Measurements from ENCODE around the gene NACC2. TPM values are rescaled to one million over a fixed set of nuclear protein-coding genes. Genes with fewer than 3 reads are reported as not detected.

The NACC2 gene
- total and polyA plus RNA-seq, 2 experiments from 2014 or later = 3.8 to 20.8 TPM

DNA sequence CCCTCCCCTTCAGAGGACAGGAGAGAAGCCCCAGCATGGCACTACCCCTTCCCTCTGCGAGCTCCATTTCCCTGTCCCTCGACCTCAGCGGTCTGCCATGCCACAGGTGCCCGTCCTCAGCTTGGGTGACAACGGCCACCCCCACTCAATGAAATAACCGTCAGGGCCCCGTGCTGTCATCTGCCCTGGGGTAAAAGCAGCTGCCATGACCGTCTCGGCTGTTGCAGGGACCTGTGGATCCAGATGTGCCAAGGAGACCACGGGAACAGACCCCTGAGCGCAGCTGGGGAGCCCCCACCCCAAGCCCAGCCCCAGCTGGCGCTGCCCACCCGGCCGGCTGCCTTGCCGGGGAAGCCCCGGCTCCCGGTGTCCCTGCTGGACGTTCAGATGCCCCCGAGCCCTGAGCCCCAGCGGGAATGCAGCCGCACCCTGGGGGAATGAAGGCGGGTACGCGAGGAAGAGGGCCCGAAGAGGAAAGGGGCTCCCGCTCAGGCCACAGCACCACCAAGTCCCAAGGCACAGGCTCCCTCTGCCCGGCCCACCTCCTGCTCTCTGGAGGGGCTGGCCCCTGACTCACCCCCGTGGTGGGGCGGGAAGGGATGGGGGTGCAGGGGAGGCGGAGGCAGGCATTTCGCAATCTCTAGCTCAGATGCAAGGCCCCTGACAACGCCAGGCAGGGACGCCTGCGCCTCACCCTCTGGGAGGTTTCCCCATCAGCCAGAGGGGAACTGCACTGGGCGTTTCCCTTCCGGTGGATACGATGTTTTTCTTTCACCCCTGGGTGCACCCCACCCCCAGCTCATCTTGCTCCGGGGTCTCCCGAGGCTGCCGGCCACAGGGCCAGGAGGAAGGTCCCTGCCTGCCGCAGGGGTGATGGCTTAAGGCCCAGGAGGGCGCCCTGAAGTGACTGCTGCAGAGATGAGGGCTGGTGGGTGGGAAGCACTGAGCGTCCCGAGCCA is 49.2 kb downstream of the NACC2 start:
- Histone ChIP-seq H3K27me3 (ENCODE audit: insufficient read depth) (no peaks in the 10 kb centered on the region; the same call in 1 of the 2 replicates), H3K4me1 (ENCODE audit: insufficient read depth) (no peaks in the 10 kb centered on the region), H2AFZ (no peak overlapping the region), H3K9me2 (ENCODE audit: insufficient read depth) (no peaks in the 10 kb centered on the region), H3K79me2 (replicated peaks; ENCODE audit: insufficient read depth) (peaks cover 2% of the 10 kb centered on the region; the same call in 1 of the 2 replicates), H4K20me1 (replicated peaks; ENCODE audit: insufficient read depth) (no peaks in the 10 kb centered on the region; the same call in 1 of the 2 replicates), H3K4me2 (no peak overlapping the region), H3K36me3 (ENCODE audit: insufficient read depth) (no peaks in the 10 kb centered on the region), H3K4me3 (no peak overlapping the region), H3K27ac (ENCODE audit: low read depth) (no peak overlapping the region), H3F3A (replicated peaks; ENCODE audit: low read depth) (no peaks in the 10 kb centered on the region)
- H3K27ac Mint-ChIP-seq = no peak overlapping the region
- peaks cover 15% of the 10 kb centered on the region for H3K4me1 Mint-ChIP-seq
- no peak overlapping the region for H3K4me3 Mint-ChIP-seq
- peaks cover 8% of the 10 kb centered on the region for H3K27me3 Mint-ChIP-seq (ENCODE audit: insufficient read depth, low read depth, poor library complexity)
- no peak for ATAC-seq
- H3K9me3 Mint-ChIP-seq = no peaks in the 10 kb centered on the region
- no peaks in the 10 kb centered on the region for H3K36me3 Mint-ChIP-seq (ENCODE audit: low read depth)
- no peak for DNase-seq (ENCODE audit: low spot score)
- TF ChIP-seq REST (IDR thresholded peaks at IDR 0.05; ENCODE audit: unreplicated experiment) (no peak), ZNF114 (CRISPR knock-in tag; IDR thresholded peaks at IDR 0.05) (no peak), ZNF331 (CRISPR knock-in tag; IDR thresholded peaks at IDR 0.05; ENCODE audit: low read depth) (no peak), STAT1 (IDR thresholded peaks at IDR 0.05; ENCODE audit: unreplicated experiment) (no peak), CREB1 (CRISPR knock-in tag; IDR thresholded peaks at IDR 0.05; ENCODE audit: low read depth) (no peak)

DNA sequence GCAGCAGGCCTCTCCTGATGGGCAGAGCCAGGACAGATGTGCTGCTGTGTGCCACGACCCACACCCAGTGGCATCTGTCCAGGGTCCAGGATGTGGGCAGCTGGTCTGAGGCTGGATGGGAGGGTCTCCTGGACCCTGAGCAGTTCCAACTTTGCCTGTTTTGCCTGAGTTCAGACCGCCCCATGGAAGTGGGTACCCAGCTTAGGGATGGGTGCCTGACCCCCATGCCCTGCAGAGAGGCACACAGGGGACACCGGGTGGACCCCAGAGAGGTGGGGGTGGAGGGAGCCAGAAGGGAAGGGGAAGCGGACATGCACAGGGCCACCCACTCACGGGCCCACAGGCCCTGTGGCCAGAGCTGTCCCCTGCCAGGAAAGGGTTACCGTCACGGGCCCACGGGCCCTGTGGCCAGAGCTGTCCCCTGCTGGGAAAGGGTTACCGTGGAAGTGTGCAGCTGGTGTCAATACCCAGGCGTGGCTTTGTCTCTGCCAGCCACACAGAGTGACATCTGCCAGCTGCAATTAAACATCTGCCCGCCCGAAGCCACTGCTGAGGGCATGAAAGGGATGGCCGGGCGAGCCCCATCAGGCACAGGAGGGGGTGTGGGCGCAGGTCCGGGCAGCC is 50.0 kb downstream of the NACC2 start:
- H3K4me1 ChIP-seq (ENCODE audit: insufficient read depth) = no peaks in the 10 kb centered on the region
- no peaks in the 10 kb centered on the region for H3K36me3 Mint-ChIP-seq (ENCODE audit: low read depth)
- H3K27ac ChIP-seq (ENCODE audit: low read depth) = no peak overlapping the region
- H3K9me3 Mint-ChIP-seq = no peaks in the 10 kb centered on the region
- H3K4me3 ChIP-seq = no peak overlapping the region
- H3K27me3 ChIP-seq (ENCODE audit: insufficient read depth) = no peaks in the 10 kb centered on the region
- peaks cover 5% of the 10 kb centered on the region for H3K27me3 Mint-ChIP-seq (ENCODE audit: insufficient read depth, low read depth, poor library complexity)
- no peak overlapping the region for H3K27ac Mint-ChIP-seq
- no peak overlapping the region for H3K4me3 Mint-ChIP-seq
- ATAC-seq (no peak), DNase-seq (ENCODE audit: low spot score) (no peak)
- no peak overlapping the region for H2AFZ ChIP-seq
- H3F3A ChIP-seq (replicated peaks; ENCODE audit: low read depth) = no peaks in the 10 kb centered on the region
- H3K79me2 ChIP-seq (replicated peaks; ENCODE audit: insufficient read depth) = peaks cover 8% of the 10 kb centered on the region; the same call in 1 of the 2 replicates
- H3K9me2 ChIP-seq (ENCODE audit: insufficient read depth) = no peaks in the 10 kb centered on the region
- H3K4me2 ChIP-seq = no peak overlapping the region
- no peaks in the 10 kb centered on the region for H3K36me3 ChIP-seq (ENCODE audit: insufficient read depth)
- no peaks in the 10 kb centered on the region; the same call in 1 of the 2 replicates for H4K20me1 ChIP-seq (replicated peaks; ENCODE audit: insufficient read depth)
- peaks cover 13% of the 10 kb centered on the region for H3K4me1 Mint-ChIP-seq
- TF ChIP-seq, protein P1, sequence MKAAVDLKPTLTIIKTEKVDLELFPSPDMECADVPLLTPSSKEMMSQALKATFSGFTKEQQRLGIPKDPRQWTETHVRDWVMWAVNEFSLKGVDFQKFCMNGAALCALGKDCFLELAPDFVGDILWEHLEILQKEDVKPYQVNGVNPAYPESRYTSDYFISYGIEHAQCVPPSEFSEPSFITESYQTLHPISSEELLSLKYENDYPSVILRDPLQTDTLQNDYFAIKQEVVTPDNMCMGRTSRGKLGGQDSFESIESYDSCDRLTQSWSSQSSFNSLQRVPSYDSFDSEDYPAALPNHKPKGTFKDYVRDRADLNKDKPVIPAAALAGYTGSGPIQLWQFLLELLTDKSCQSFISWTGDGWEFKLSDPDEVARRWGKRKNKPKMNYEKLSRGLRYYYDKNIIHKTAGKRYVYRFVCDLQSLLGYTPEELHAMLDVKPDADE (IDR thresholded peaks at IDR 0.05) = no peak
- TF ChIP-seq ZNF462 (CRISPR knock-in tag; IDR thresholded peaks at IDR 0.05) (no peak), JUNB (IDR thresholded peaks at IDR 0.05; ENCODE audit: unreplicated experiment) (no peak), EZH2phosphoT487 (IDR thresholded peaks at IDR 0.05; ENCODE audit: unreplicated experiment) (no peak)
